ENCODE results near the gene SHPK.

- TF ChIP-seq EZH2 (IDR thresholded peaks at IDR 0.05) = no peak
- no peak for TF ChIP-seq POLR2AphosphoS5 (IDR thresholded peaks at IDR 0.05; ENCODE audit: borderline replicate concordance, low read depth, low read length)
- no peak for TF ChIP-seq FOXP2 (optimal IDR thresholded peaks at IDR 0.05; ENCODE audit: control extremely low read depth, extremely low read length, insufficient read depth)
These were observed 23.6 kb upstream of the SHPK start for GRCh38 chr17:3659541-3660111.
